B cell (primary cell): ENCODE measurements around the gene CACNA2D1. TPM values are rescaled to one million over a fixed set of nuclear protein-coding genes. Genes with fewer than 3 reads are reported as not detected.

ENCODE experiments used
- ATAC-seq: fragments of 200-7000 bp; cut with Tn5 transposase; one replicate; pipeline ENCODE4 v1.10.0; 2021; ENCODE audit warnings: low read depth, mild to moderate bottlenecking, moderate number of reproducible peaks, moderate library complexity
- CTCF ChIA-PET: fragments of 350-600 bp; sonication (Branson Sonifier 250); formaldehyde crosslinking; loops from one replicate; lab custom pipeline; 2021; ENCODE audit warnings: antibody characterized with exemption, inconsistent platforms; lab: Charles Lee
- POLR2A ChIA-PET: fragments of 350-600 bp; sonication (Branson Sonifier 250); formaldehyde crosslinking; loops from one replicate; lab custom pipeline; 2021; ENCODE audit warnings: antibody characterized with exemption; lab: Charles Lee
- DNase-seq: peaks from one replicate; pipeline ENCODE4 v3.0.0; 2013
- H2AFZ ChIP-seq: 2 replicates; pipeline ENCODE4 v1.6.1; 2012; ENCODE audit warnings: mild to moderate bottlenecking, low read depth, low read length; ENCODE audit not compliant: insufficient read depth, poor library complexity, severe bottlenecking
- H3K27ac ChIP-seq, 2 donors: 1 replicate in 1 of 2; 2 replicates in 1 of 2; pipeline ENCODE4 v1.5.1; 2012 to 2013; ENCODE audit warnings: low read length in 2 of 2, mild to moderate bottlenecking in 2 of 2, moderate library complexity in 1 of 2
- H3K27me3 ChIP-seq, 4 experiments: fragments of 200-600 bp in 1 of 4; sonication (generic) in 1 of 4; replicated peaks in 1 of 4; 1 replicate in 2 of 4; 2 replicates in 2 of 4; pipeline versions ENCODE4 v1.6.1 to v1.7.0; 2013 to 2016; ENCODE audit warnings: low read length in 3 of 4, mild to moderate bottlenecking in 2 of 4, mixed read lengths in 1 of 4, moderate library complexity in 1 of 4; ENCODE audit not compliant: insufficient read depth in 4 of 4, control insufficient read depth in 3 of 4; ENCODE audit errors: control extremely low read depth in 1 of 4
- H3K36me3 ChIP-seq, 2 experiments: replicated peaks in 1 of 2; 1 replicate in 1 of 2; 2 replicates in 1 of 2; pipeline versions ENCODE4 v1.6.1 to v1.7.1; 2013; ENCODE audit warnings: low read length in 1 of 2; ENCODE audit not compliant: insufficient read depth in 2 of 2, control insufficient read depth in 1 of 2; ENCODE audit errors: control extremely low read depth in 1 of 2, extremely low read depth in 1 of 2
- H3K4me1 ChIP-seq, 2 donors: fragments of 200-600 bp in 1 of 2; sonication (generic) in 1 of 2; 1 replicate in 1 of 2; 2 replicates in 1 of 2; pipeline versions ENCODE4 v1.5.1 to v1.6.1; 2013 to 2017; ENCODE audit warnings: low read length in 2 of 2; ENCODE audit not compliant: control insufficient read depth in 2 of 2, insufficient read depth in 2 of 2
- H3K4me2 ChIP-seq: replicated peaks from 2 replicates; pipeline ENCODE3; 2012; ENCODE audit warnings: mild to moderate bottlenecking, low read depth, low read length; ENCODE audit not compliant: poor library complexity, severe bottlenecking
- H3K4me3 ChIP-seq, 5 experiments: fragments of 200-600 bp in 1 of 5; sonication (generic) in 1 of 5; 1 replicate in 3 of 5; 2 replicates in 2 of 5; pipeline versions ENCODE4 v1.5.1 to v1.7.0; 2011 to 2016; ENCODE audit warnings: low read length in 4 of 5, mild to moderate bottlenecking in 4 of 5, low read depth in 2 of 5, control low read depth in 1 of 5, moderate library complexity in 1 of 5; ENCODE audit not compliant: insufficient read depth in 1 of 5; ENCODE audit errors: control extremely low read depth in 1 of 5, extremely low read depth in 1 of 5
- H3K79me2 ChIP-seq: fragments of 200-600 bp; sonication (generic); one replicate; pipeline ENCODE4 v1.6.0; 2016; ENCODE audit warnings: low read length; ENCODE audit not compliant: control insufficient read depth, insufficient read depth
- H3K9ac ChIP-seq: fragments of 200-600 bp; sonication (generic); 2 replicates; pipeline ENCODE4 v1.6.1; 2017; ENCODE audit warnings: mild to moderate bottlenecking, low read length, moderate library complexity
- H3K9me3 ChIP-seq, 3 donors: one replicate each; pipeline versions ENCODE4 v1.6.1 to v1.7.1; 2013; ENCODE audit warnings: low read length in 2 of 3; ENCODE audit not compliant: control insufficient read depth in 2 of 3, insufficient read depth in 1 of 3; ENCODE audit errors: control extremely low read depth in 1 of 3
- H4K20me1 ChIP-seq: 2 replicates; pipeline ENCODE4 v1.6.0; 2012; ENCODE audit warnings: mild to moderate bottlenecking, low read length; ENCODE audit not compliant: insufficient read depth, control insufficient read depth, poor library complexity, severe bottlenecking
- H3K27ac Mint-ChIP-seq: one replicate; pipeline ENCODE4 v1.8.0; 2021; ENCODE audit warnings: mixed read lengths
- H3K27me3 Mint-ChIP-seq: one replicate; pipeline ENCODE4 v1.8.0; 2021; ENCODE audit warnings: mixed read lengths
- H3K4me1 Mint-ChIP-seq: one replicate; pipeline ENCODE4 v1.8.0; 2021; ENCODE audit warnings: mixed read lengths
- H3K4me3 Mint-ChIP-seq: one replicate; pipeline ENCODE4 v1.8.0; 2021; ENCODE audit warnings: mixed read lengths
- H3K9me3 Mint-ChIP-seq: one replicate; pipeline ENCODE4 v1.8.0; 2022; ENCODE audit warnings: mixed read lengths; ENCODE audit not compliant: insufficient read depth
- CTCF ChIP-seq: fragments of 200-600 bp; IDR thresholded peaks from one replicate; pipeline ENCODE4 v1.8.0; 2022; ENCODE audit warnings: antibody characterized with exemption, mild to moderate bottlenecking
- EZH2 ChIP-seq: IDR thresholded peaks from 2 replicates; pipeline ENCODE4 v1.6.1; 2012; ENCODE audit warnings: borderline replicate concordance, low read depth, mild to moderate bottlenecking, moderate library complexity, low read length; ENCODE audit not compliant: insufficient read depth, poor library complexity, severe bottlenecking
- WGBS: methylation state at CpG from one replicate; pipeline ENCODE4 v1.1.5; 2013; ENCODE audit warnings: missing lambda C conversion rate; ENCODE audit not compliant: insufficient coverage; 5-methylcytosine and 5-hydroxymethylcytosine counted together
- intact Hi-C: fragments of 100-400 bp; cut with micrococcal nuclease; formaldehyde crosslinking; loops from one replicate; pipeline ENCODE4 v1.10.0; 2022
- polyA plus RNA-seq: library from polyadenylated mRNA; depleted of rRNA; stranded (reverse); fragments of >200 nt; gene quantifications from 2 replicates; pipeline ENCODE4 v1.2.3, GENCODE V29; 2012
- total RNA-seq, 2 donors: library from RNA; stranded (reverse); fragments of 120-200 nt in 1 of 2; gene quantifications; 1 replicate in 1 of 2; 2 replicates in 1 of 2; pipeline versions ENCODE4 v1.2.3 to v1.2.4, GENCODE V29; 2013 to 2022

Gene CACNA2D1
- total and polyA plus RNA-seq, 2 donors (not counting 1 experiment from before 2014, with no cell fraction given): not detected

GRCh38 chr7:82085116-82085515 lies 358.5 kb downstream of the CACNA2D1 start:
- intact Hi-C loops: no loop called here

GRCh38 chr7:82081644-82082224 lies 361.8 kb downstream of the CACNA2D1 start:
- CTCF ChIA-PET: no interaction called here
- 89% methylated on average over 11 of the region's 12 CpGs for WGBS

More at GRCh38 chr7:82085116-82085515, 358.5 kb downstream of the CACNA2D1 start:
- no CpG with 5 or more reads among the region's 4 CpGs for WGBS
- no peak overlapping the region for H3K9ac ChIP-seq
- H4K20me1 ChIP-seq: no peaks in the 10 kb centered on the region
- H3K79me2 ChIP-seq: no peaks in the 10 kb centered on the region
- Mint-ChIP-seq H3K4me1 (no peaks in the 10 kb centered on the region), H3K27ac (no peak overlapping the region), H3K9me3 (no peaks in the 10 kb centered on the region), H3K27me3 (no peaks in the 10 kb centered on the region), H3K4me3 (no peak overlapping the region)
- no peak for DNase-seq
- H3K36me3 ChIP-seq: no peaks in the 10 kb centered on the region
- no peak for ATAC-seq
- H3K4me3 ChIP-seq: no peak overlapping the region
- peaks cover 0 to 7% (median 0%) of the 10 kb centered on the region in 3 donors for H3K9me3 ChIP-seq
- no peaks in the 10 kb centered on the region for H3K27me3 ChIP-seq
- H3K4me1 ChIP-seq: no peaks in the 10 kb centered on the region
- CTCF ChIA-PET: no interaction called here
- no peak overlapping the region for H3K27ac ChIP-seq
- H3K4me2 ChIP-seq: no peak overlapping the region
- no peak overlapping the region for H2AFZ ChIP-seq
- TF ChIP-seq EZH2: no peak
- no peak for TF ChIP-seq CTCF
- POLR2A ChIA-PET: no interaction called here

More at GRCh38 chr7:82081644-82082224, 361.8 kb downstream of the CACNA2D1 start:
- H3K27ac ChIP-seq: no peak overlapping the region
- POLR2A ChIA-PET: no interaction called here
- H3K4me2 ChIP-seq: no peak overlapping the region
- DNase-seq (no peak), ATAC-seq (no peak)
- no peak overlapping the region for H3K9ac ChIP-seq
- H4K20me1 ChIP-seq: no peaks in the 10 kb centered on the region
- Mint-ChIP-seq H3K27ac (no peak overlapping the region), H3K9me3 (no peaks in the 10 kb centered on the region), H3K4me1 (no peaks in the 10 kb centered on the region), H3K27me3 (no peaks in the 10 kb centered on the region), H3K4me3 (no peak overlapping the region)
- H3K27me3 ChIP-seq: no peaks in the 10 kb centered on the region
- H3K79me2 ChIP-seq: no peaks in the 10 kb centered on the region
- H3K9me3 ChIP-seq: peaks cover 0 to 7% (median 0%) of the 10 kb centered on the region in 3 donors
- no peak overlapping the region for H3K4me3 ChIP-seq
- intact Hi-C loops: no loop called here
- no peak overlapping the region for H2AFZ ChIP-seq
- no peaks in the 10 kb centered on the region for H3K4me1 ChIP-seq
- TF ChIP-seq EZH2 (no peak), CTCF (no peak)
- H3K36me3 ChIP-seq: no peaks in the 10 kb centered on the region
